Lung (tissue), 12 donors: ENCODE results near the gene SLC8A2. TPM values are rescaled to one million over a fixed set of nuclear protein-coding genes. Genes with fewer than 3 reads are reported as not detected.

ENCODE experiments used
- ATAC-seq: fragments of 200-7000 bp; cut with Tn5 transposase; one replicate; pipeline ENCODE4 v1.9.1; 2020; ENCODE audit warnings: moderate number of reproducible peaks; ENCODE audit not compliant: insufficient read depth, low FRiP score
- DNase-seq, 3 donors: peaks; one replicate each; pipeline ENCODE4 v3.0.0-alpha.2; 2013 to 2017
- H3K27ac ChIP-seq, 2 donors: one replicate each; pipeline ENCODE4 v1.5.1; 2013; ENCODE audit warnings: mild to moderate bottlenecking in 2 of 2, moderate library complexity in 2 of 2, control low read depth in 1 of 2, inconsistent platforms in 1 of 2, low read depth in 1 of 2, low read length in 1 of 2
- H3K27me3 ChIP-seq, 3 donors: one replicate each; pipeline ENCODE4 v1.5.1; 2013; ENCODE audit warnings: low read length in 2 of 3; ENCODE audit not compliant: control insufficient read depth in 3 of 3, insufficient read depth in 3 of 3
- H3K36me3 ChIP-seq, 4 donors: one replicate each; pipeline ENCODE4 v1.5.1; 2013; ENCODE audit warnings: low read length in 4 of 4, mild to moderate bottlenecking in 1 of 4, moderate library complexity in 1 of 4; ENCODE audit not compliant: control insufficient read depth in 4 of 4, insufficient read depth in 4 of 4
- H3K4me1 ChIP-seq, 5 donors: one replicate each; pipeline ENCODE4 v1.5.1; 2013; ENCODE audit warnings: low read length in 5 of 5, mild to moderate bottlenecking in 2 of 5, moderate library complexity in 1 of 5; ENCODE audit not compliant: control insufficient read depth in 5 of 5, insufficient read depth in 5 of 5
- H3K4me3 ChIP-seq: one replicate; pipeline ENCODE4 v1.5.1; 2013; ENCODE audit warnings: mild to moderate bottlenecking, control low read depth, moderate library complexity
- H3K9ac ChIP-seq, 2 donors: one replicate each; pipeline ENCODE4 v1.5.1; 2013; ENCODE audit warnings: low read length in 2 of 2, control low read depth in 1 of 2; ENCODE audit not compliant: insufficient read depth in 1 of 2
- H3K9me3 ChIP-seq, 4 donors: one replicate each; pipeline ENCODE4 v1.5.1; 2013; ENCODE audit warnings: low read length in 3 of 4, mild to moderate bottlenecking in 1 of 4, moderate library complexity in 1 of 4; ENCODE audit not compliant: control insufficient read depth in 4 of 4, insufficient read depth in 3 of 4
- WGBS, 2 donors: extraction: QIAGEN DNeasy Blood & Tissue Kit; methylation state at CpG; one replicate each; pipeline ENCODE4 v1.1.7; 2013; 5-methylcytosine and 5-hydroxymethylcytosine counted together
- polyA plus RNA-seq, 2 donors: library from polyadenylated mRNA; stranded (reverse); fragments of 200-250 nt; gene quantifications; one replicate each; pipeline ENCODE4 v1.2.1, GENCODE V29; 2013
- total RNA-seq, 2 donors: library from RNA; depleted of rRNA in 1 of 2; stranded (reverse); fragments of >200 nt in 1 of 2; gene quantifications; one replicate each; pipeline ENCODE4 v1.2.1, GENCODE V29; 2014 to 2021
- TF ChIP-seq, protein P1 (sequence below): IDR thresholded peaks from 2 replicates; pipeline ENCODE4 v1.5.1; 2012; ENCODE audit warnings: mild to moderate bottlenecking; ENCODE audit errors: control extremely low read depth, extremely low read depth
- donor health status: control.
- donor health status: control.
- donor health status: Bipolar disorder and iron deficiency.
- donor health status: healthy.
- donor health status: DM: yes; HTN: yes; CAD: no.

Gene SLC8A2
- total and polyA plus RNA-seq, 4 donors = 0.10 to 0.26 (median 0.15) TPM

DNA sequence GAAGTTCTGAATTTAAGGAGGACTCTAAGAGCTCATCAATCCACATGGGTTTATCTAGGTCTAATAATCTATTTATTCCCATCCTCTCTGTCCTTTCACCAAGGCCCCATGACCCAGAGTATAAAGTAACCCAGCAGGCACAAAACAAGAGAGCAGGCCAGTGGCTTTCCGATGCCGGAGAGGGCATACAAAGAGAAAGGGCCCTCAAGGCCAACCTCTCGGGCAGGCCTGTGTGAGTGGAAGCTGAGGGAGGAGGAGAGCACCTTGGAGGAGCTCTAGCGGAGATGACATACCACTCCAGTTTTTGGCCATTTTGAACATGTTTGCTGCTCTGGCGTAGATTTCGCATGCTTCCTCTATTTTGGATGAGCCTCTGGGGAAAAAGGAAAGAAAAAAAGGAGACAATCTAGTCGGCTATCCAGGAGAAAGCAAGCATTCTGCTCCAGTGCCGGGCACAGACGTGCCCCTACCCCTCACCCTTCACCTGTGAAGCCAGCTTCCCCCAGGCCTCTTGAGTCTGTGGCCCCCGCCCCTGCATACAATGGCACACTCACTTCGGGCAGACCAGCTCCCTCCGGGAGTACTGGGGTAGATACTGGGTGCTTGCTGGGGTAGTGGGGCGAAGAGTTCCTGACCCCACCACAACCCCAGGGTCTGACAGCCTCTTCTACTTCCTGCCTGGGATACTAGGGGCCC lies 31.6 kb upstream of the SLC8A2 start:
- ATAC-seq = peak; percentile 23
- no peaks in the 10 kb centered on the region for H3K27me3 ChIP-seq
- no peak overlapping the region for H3K4me3 ChIP-seq
- H3K27ac ChIP-seq = no peak overlapping the region
- peaks cover 0 to 15% (median 0%) of the 10 kb centered on the region in 5 donors for H3K4me1 ChIP-seq
- TF ChIP-seq, protein P1, sequence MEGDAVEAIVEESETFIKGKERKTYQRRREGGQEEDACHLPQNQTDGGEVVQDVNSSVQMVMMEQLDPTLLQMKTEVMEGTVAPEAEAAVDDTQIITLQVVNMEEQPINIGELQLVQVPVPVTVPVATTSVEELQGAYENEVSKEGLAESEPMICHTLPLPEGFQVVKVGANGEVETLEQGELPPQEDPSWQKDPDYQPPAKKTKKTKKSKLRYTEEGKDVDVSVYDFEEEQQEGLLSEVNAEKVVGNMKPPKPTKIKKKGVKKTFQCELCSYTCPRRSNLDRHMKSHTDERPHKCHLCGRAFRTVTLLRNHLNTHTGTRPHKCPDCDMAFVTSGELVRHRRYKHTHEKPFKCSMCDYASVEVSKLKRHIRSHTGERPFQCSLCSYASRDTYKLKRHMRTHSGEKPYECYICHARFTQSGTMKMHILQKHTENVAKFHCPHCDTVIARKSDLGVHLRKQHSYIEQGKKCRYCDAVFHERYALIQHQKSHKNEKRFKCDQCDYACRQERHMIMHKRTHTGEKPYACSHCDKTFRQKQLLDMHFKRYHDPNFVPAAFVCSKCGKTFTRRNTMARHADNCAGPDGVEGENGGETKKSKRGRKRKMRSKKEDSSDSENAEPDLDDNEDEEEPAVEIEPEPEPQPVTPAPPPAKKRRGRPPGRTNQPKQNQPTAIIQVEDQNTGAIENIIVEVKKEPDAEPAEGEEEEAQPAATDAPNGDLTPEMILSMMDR = no peak
- 93 to 96% methylated on average over 13 of the region's 13 CpGs for WGBS, 2 donors
- no peaks in the 10 kb centered on the region for H3K9me3 ChIP-seq
- H3K36me3 ChIP-seq = peaks cover 4 to 48% (median 12%) of the 10 kb centered on the region in 4 donors
- DNase-seq = no peak
- no peak overlapping the region for H3K9ac ChIP-seq

DNA sequence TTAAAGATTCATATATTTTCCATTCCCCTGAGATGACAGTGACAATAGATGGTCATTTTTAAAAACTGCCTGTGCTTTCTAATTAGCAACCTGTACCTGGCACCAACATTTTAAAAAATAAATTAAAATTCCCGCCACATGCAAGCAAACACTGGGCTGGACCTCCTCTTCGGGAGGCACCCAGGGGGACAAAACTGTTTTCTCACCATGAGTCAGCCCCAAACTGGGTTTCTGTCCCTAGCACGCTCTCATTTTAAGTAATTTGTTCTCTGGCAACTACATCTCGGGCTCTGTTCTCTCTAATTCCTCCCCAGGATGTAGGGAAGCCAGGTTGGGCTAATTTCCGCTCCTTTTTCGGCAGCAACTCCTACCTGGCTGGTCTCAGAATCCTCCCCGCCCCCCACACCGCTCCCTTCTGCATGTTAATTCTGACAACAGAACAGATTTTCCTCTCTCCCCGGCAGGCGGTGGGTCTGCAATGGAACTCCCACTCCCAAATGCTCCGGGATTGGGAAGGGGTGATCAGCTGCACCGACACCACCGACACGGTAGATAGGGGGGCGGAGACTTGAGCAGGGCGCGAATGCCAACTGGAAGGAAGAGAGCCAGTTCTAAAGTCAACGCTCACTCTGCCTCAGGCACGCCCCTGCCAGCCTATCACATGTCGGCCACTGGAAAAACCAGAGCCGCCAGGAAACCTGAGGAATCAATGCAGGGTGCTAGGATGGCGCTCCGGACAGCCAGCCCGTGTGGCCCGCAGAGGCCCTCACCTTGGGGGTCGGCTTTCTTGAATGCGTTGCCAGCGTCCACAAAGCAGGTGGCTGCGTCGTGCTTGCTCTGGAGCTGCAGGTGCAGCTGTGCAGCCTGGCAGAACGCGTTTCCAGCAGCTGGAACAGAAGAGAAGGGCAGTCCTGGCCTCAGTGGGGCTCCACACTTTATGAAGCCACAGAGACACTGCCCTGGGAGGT lies 28.5 kb upstream of the SLC8A2 start:
- no peak overlapping the region for H3K4me3 ChIP-seq
- no peaks in the 10 kb centered on the region for H3K9me3 ChIP-seq
- no peaks in the 10 kb centered on the region for H3K4me1 ChIP-seq
- TF ChIP-seq, protein P1 = no peak
- no peak overlapping the region for H3K27ac ChIP-seq
- WGBS, 2 donors = 90 to 93% methylated on average over 32 of the region's 32 CpGs
- DNase-seq (no peak), ATAC-seq (no peak)
- no peaks in the 10 kb centered on the region for H3K27me3 ChIP-seq
- peaks cover 4 to 69% (median 11%) of the 10 kb centered on the region in 4 donors for H3K36me3 ChIP-seq
- H3K9ac ChIP-seq = no peak overlapping the region

DNA sequence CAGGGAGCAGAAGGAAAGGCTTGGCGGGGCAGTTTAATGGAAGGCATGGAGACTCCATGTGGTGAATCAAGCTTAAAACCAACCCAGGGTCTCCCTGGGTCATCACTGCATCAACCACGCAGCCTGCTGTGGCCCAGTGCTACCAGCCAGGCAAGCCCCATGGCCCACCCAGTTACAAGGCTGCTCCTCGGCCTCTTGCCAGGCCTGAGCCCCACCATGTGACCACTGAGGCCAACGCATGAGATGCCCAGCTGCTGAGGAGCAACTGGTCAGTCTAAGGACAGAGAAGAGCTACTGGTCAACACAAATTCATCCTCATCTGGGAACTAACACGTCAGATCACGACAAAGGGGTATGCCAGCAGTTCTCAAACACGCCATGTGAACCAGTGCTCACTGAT lies 27.7 kb upstream of the SLC8A2 start:
- ATAC-seq = no peak
- H3K36me3 ChIP-seq = peaks cover 4 to 72% (median 10%) of the 10 kb centered on the region in 4 donors
- TF ChIP-seq, protein P1 = no peak
- no peak for DNase-seq
- H3K9ac ChIP-seq = no peak overlapping the region
- no peaks in the 10 kb centered on the region for H3K27me3 ChIP-seq
- H3K27ac ChIP-seq = no peak overlapping the region
- no peak overlapping the region for H3K4me3 ChIP-seq
- WGBS, 2 donors = 96 to 97% methylated on average over 7 of the region's 7 CpGs
- no peaks in the 10 kb centered on the region for H3K9me3 ChIP-seq
- H3K4me1 ChIP-seq = no peaks in the 10 kb centered on the region
